H9 (cell line): ENCODE data around the gene CCNY. TPM values are rescaled to one million over a fixed set of nuclear protein-coding genes. Genes with fewer than 3 reads are reported as not detected.

Experiments used
- DNase-seq: peaks from one replicate; pipeline ENCODE4 v3.0.0-alpha.2; 2017
- H2AFZ ChIP-seq: one replicate; pipeline ENCODE4 v1.6.1; 2013; ENCODE audit warnings: mild to moderate bottlenecking, low read length, control low read depth, moderate library complexity
- H2AK5ac ChIP-seq: 2 replicates; pipeline ENCODE4 v1.6.1; 2013; ENCODE audit warnings: low read length, control low read depth, mixed read lengths; ENCODE audit not compliant: insufficient read length
- H2BK120ac ChIP-seq: one replicate; pipeline ENCODE4 v1.6.1; 2013; ENCODE audit warnings: low read depth, mild to moderate bottlenecking, low read length, control low read depth, inconsistent platforms; ENCODE audit not compliant: poor library complexity, severe bottlenecking
- H2BK12ac ChIP-seq: 2 replicates; pipeline ENCODE4 v1.6.1; 2013; ENCODE audit warnings: low read length, control low read depth, mixed read lengths, low read depth; ENCODE audit not compliant: insufficient read length
- H2BK15ac ChIP-seq: 2 replicates; pipeline ENCODE4 v1.6.1; 2013; ENCODE audit warnings: low read depth, low read length, control low read depth
- H2BK20ac ChIP-seq: one replicate; pipeline ENCODE4 v1.6.1; 2013; ENCODE audit warnings: low read depth, mild to moderate bottlenecking, low read length, control low read depth, inconsistent platforms; ENCODE audit not compliant: poor library complexity, severe bottlenecking
- H2BK5ac ChIP-seq: 2 replicates; pipeline ENCODE4 v1.6.1; 2013; ENCODE audit warnings: low read length, control low read depth, mixed read lengths; ENCODE audit not compliant: insufficient read length
- H3K14ac ChIP-seq: 2 replicates; pipeline ENCODE4 v1.6.1; 2013; ENCODE audit warnings: low read length, control low read depth; ENCODE audit not compliant: insufficient read depth
- H3K18ac ChIP-seq: 2 replicates; pipeline ENCODE4 v1.6.1; 2013; ENCODE audit warnings: low read depth, mild to moderate bottlenecking, mixed read lengths, low read length, control low read depth; ENCODE audit not compliant: insufficient read length
- H3K23ac ChIP-seq: 2 replicates; pipeline ENCODE4 v1.6.1; 2013; ENCODE audit warnings: low read length, control low read depth, mixed read lengths, low read depth; ENCODE audit not compliant: insufficient read length
- H3K23me2 ChIP-seq: 2 replicates; pipeline ENCODE4 v1.6.1; 2013; ENCODE audit warnings: low read depth, mild to moderate bottlenecking, mixed read lengths, low read length, control low read depth; ENCODE audit not compliant: insufficient read length, poor library complexity, severe bottlenecking
- H3K27ac ChIP-seq: 2 replicates; pipeline ENCODE4 v1.5.1; 2013; ENCODE audit warnings: low read length, control low read depth, mixed read lengths, low read depth; ENCODE audit not compliant: insufficient read length
- H3K27me3 ChIP-seq: 2 replicates; pipeline ENCODE4 v1.6.1; 2013; ENCODE audit warnings: low read length, control low read depth, inconsistent platforms; ENCODE audit not compliant: insufficient read depth
- H3K4ac ChIP-seq: 2 replicates; pipeline ENCODE4 v1.6.1; 2013; ENCODE audit warnings: low read depth, mild to moderate bottlenecking, control low read depth, inconsistent platforms, low read length, moderate library complexity
- H3K4me1 ChIP-seq: 2 replicates; pipeline ENCODE4 v1.6.1; 2013; ENCODE audit warnings: low read length, control low read depth, inconsistent platforms; ENCODE audit not compliant: insufficient read depth
- H3K4me2 ChIP-seq: 2 replicates; pipeline ENCODE4 v1.6.1; 2013; ENCODE audit warnings: low read length, control low read depth, mixed read lengths; ENCODE audit not compliant: insufficient read length, insufficient read depth
- H3K56ac ChIP-seq: 2 replicates; pipeline ENCODE4 v1.6.1; 2013; ENCODE audit warnings: low read depth, mild to moderate bottlenecking, mixed read lengths, low read length, control low read depth; ENCODE audit not compliant: insufficient read length
- H3K79me1 ChIP-seq: 2 replicates; pipeline ENCODE4 v1.6.1; 2013; ENCODE audit warnings: low read depth, mild to moderate bottlenecking, moderate library complexity, low read length, control low read depth, inconsistent platforms; ENCODE audit not compliant: insufficient read depth, poor library complexity, severe bottlenecking
- H3K79me2 ChIP-seq: 2 replicates; pipeline ENCODE4 v1.6.1; 2013; ENCODE audit warnings: low read length, control low read depth, inconsistent platforms; ENCODE audit not compliant: insufficient read depth
- H3K9ac ChIP-seq: 2 replicates; pipeline ENCODE4 v1.6.1; 2013; ENCODE audit warnings: low read length, control low read depth, mixed read lengths; ENCODE audit not compliant: insufficient read length; ENCODE audit errors: extremely low read depth
- H3K9me3 ChIP-seq: one replicate; pipeline ENCODE4 v1.6.1; 2013; ENCODE audit warnings: low read depth, low read length, inconsistent platforms; ENCODE audit not compliant: control insufficient read depth
- H3T11ph ChIP-seq: one replicate; pipeline ENCODE4 v1.6.1; 2013; ENCODE audit warnings: mild to moderate bottlenecking, low read length, control low read depth, inconsistent platforms
- H4K20me1 ChIP-seq: one replicate; pipeline ENCODE4 v1.6.1; 2013; ENCODE audit not compliant: control insufficient read depth, insufficient read length, insufficient read depth
- H4K5ac ChIP-seq: 2 replicates; pipeline ENCODE4 v1.6.1; 2013; ENCODE audit warnings: low read depth, mild to moderate bottlenecking, mixed read lengths, low read length, control low read depth; ENCODE audit not compliant: insufficient read length
- H4K8ac ChIP-seq: replicated peaks from 2 replicates; pipeline ENCODE4 v1.6.1; 2013; ENCODE audit warnings: low read length, control low read depth, mixed read lengths, low read depth; ENCODE audit not compliant: insufficient read length
- H4K91ac ChIP-seq: 2 replicates; pipeline ENCODE4 v1.6.1; 2013; ENCODE audit warnings: low read depth, mild to moderate bottlenecking, moderate library complexity, mixed read lengths, low read length, control low read depth; ENCODE audit not compliant: insufficient read length
- H3K27ac Mint-ChIP-seq, 3 experiments: 2 replicates in 2 of 3; 3 replicates in 1 of 3; pipeline ENCODE4 v1.8.0; 2020 to 2021; ENCODE audit warnings: mixed read lengths in 3 of 3, mild to moderate bottlenecking in 1 of 3, moderate library complexity in 1 of 3
- H3K27me3 Mint-ChIP-seq: 2 replicates; pipeline ENCODE4 v1.8.0; 2021; ENCODE audit warnings: low read depth, mild to moderate bottlenecking, moderate library complexity, mixed read lengths
- H3K36me3 Mint-ChIP-seq, 3 experiments: 2 replicates in 2 of 3; 3 replicates in 1 of 3; pipeline ENCODE4 v1.8.0; 2020 to 2021; ENCODE audit warnings: low read depth in 3 of 3, mixed read lengths in 3 of 3; ENCODE audit not compliant: insufficient read depth in 1 of 3
- H3K4me1 Mint-ChIP-seq, 2 experiments: 2 replicates each; pipeline ENCODE4 v1.8.0; 2020; ENCODE audit warnings: mixed read lengths in 2 of 2
- H3K4me3 Mint-ChIP-seq, 2 experiments: 2 replicates in 1 of 2; 3 replicates in 1 of 2; pipeline ENCODE4 v1.8.0; 2020 to 2021; ENCODE audit warnings: mild to moderate bottlenecking in 2 of 2, mixed read lengths in 2 of 2, moderate library complexity in 1 of 2
- H3K9me3 Mint-ChIP-seq, 2 experiments: 2 replicates in 1 of 2; 3 replicates in 1 of 2; pipeline ENCODE4 v1.8.0; 2020; ENCODE audit warnings: mild to moderate bottlenecking in 2 of 2, mixed read lengths in 2 of 2, moderate library complexity in 1 of 2
- CTCF ChIP-seq: fragments of 200-600 bp; sonication (generic); conservative IDR thresholded peaks from 3 replicates; pipeline ENCODE4 v1.8.0; 2021; ENCODE audit warnings: antibody characterized with exemption, mild to moderate bottlenecking
- WGBS: extraction: QIAGEN DNeasy Blood & Tissue Kit; methylation state at CpG from one replicate; pipeline ENCODE4 v1.1.7; 2013; ENCODE audit warnings: missing lambda C conversion rate, low lambda C conversion rate, mixed read lengths; ENCODE audit not compliant: insufficient read length; ENCODE audit errors: extremely low coverage; 5-methylcytosine and 5-hydroxymethylcytosine counted together
- total RNA-seq: library from RNA; stranded (reverse); gene quantifications from 2 replicates; pipeline ENCODE4 v1.2.1, GENCODE V29; 2021

The CCNY gene
- total RNA-seq, 1 experiment from 2014 or later: 62.1 TPM

GRCh38 chr10:35367982-35368381, 31.7 kb downstream of the CCNY start:
- Mint-ChIP-seq H3K27me3 (no peaks in the 10 kb centered on the region), H3K4me3 (no peak overlapping the region), H3K9me3 (no peaks in the 10 kb centered on the region; a peak in 1 of 5 replicates), H3K36me3 (no peaks in the 10 kb centered on the region; a peak in 1 of 7 replicates), H3K27ac (no peak overlapping the region), H3K4me1 (peaks cover 24 to 35% of the 10 kb centered on the region in 2 experiments)
- no peak overlapping the region for H3K18ac ChIP-seq
- no peak overlapping the region for H3K4me2 ChIP-seq
- no peaks in the 10 kb centered on the region for H4K20me1 ChIP-seq
- H3T11ph ChIP-seq: no peak overlapping the region
- no peak overlapping the region for H3K56ac ChIP-seq
- H2BK20ac ChIP-seq: no peak overlapping the region
- H2BK15ac ChIP-seq: no peak overlapping the region
- no peak overlapping the region for H3K14ac ChIP-seq
- no peak overlapping the region for H4K91ac ChIP-seq
- H3K4ac ChIP-seq: no peak overlapping the region
- no peak overlapping the region for H4K8ac ChIP-seq
- DNase-seq: no peak
- no peaks in the 10 kb centered on the region for H3K9me3 ChIP-seq
- H2BK120ac ChIP-seq: no peak overlapping the region
- H2AFZ ChIP-seq: no peak overlapping the region
- TF ChIP-seq CTCF: no peak
- no peak overlapping the region for H3K23ac ChIP-seq
- no peak overlapping the region for H2AK5ac ChIP-seq
- no peaks in the 10 kb centered on the region; the same call in 1 of the 2 replicates for H3K4me1 ChIP-seq
- no peaks in the 10 kb centered on the region for H3K27me3 ChIP-seq
- no peak overlapping the region for H2BK5ac ChIP-seq
- H4K5ac ChIP-seq: no peak overlapping the region
- H3K79me1 ChIP-seq: peaks cover 6% of the 10 kb centered on the region
- no peak overlapping the region for H2BK12ac ChIP-seq
- WGBS: no CpG with 5 or more reads among the region's 4 CpGs
- peaks cover 27% of the 10 kb centered on the region; the same call in 1 of the 2 replicates for H3K79me2 ChIP-seq
- no peak overlapping the region for H3K9ac ChIP-seq
- H3K23me2 ChIP-seq: no peaks in the 10 kb centered on the region
- H3K27ac ChIP-seq: no peak overlapping the region
